Astrocyte (in vitro differentiated cells and primary cell): ENCODE measurements around the gene EXD3. TPM values are rescaled to one million over a fixed set of nuclear protein-coding genes. Genes with fewer than 3 reads are reported as not detected.

Experiments
- DNase-seq: peaks from one replicate; pipeline ENCODE4 v3.0.0-alpha.2; 2010; ENCODE audit warnings: low read depth
- FAIRE-seq: peaks from 2 replicates; lab custom pipeline; 2011; peaks lifted over from hg19 to GRCh38; lab: Jason Lieb, UNC
- H2AFZ ChIP-seq: 2 replicates; pipeline ENCODE4 v1.6.0; 2012; ENCODE audit warnings: low read depth, low read length, inconsistent platforms
- H3K27ac ChIP-seq: 2 replicates; pipeline ENCODE4 v1.5.1; 2011; ENCODE audit warnings: low read depth, low read length, inconsistent platforms
- H3K27me3 ChIP-seq: 2 replicates; pipeline ENCODE4 v1.6.0; 2011; ENCODE audit warnings: low read length, inconsistent platforms; ENCODE audit not compliant: insufficient read depth
- H3K36me3 ChIP-seq: 2 replicates; pipeline ENCODE4 v1.5.1; 2011; ENCODE audit warnings: low read length, inconsistent platforms; ENCODE audit not compliant: insufficient read depth
- H3K4me1 ChIP-seq: 2 replicates; pipeline ENCODE4 v1.5.1; 2011; ENCODE audit warnings: low read length, inconsistent platforms; ENCODE audit not compliant: insufficient read depth
- H3K4me2 ChIP-seq: 2 replicates; pipeline ENCODE4 v1.6.0; 2012; ENCODE audit warnings: low read length, inconsistent platforms
- H3K4me3 ChIP-seq: 2 replicates; pipeline ENCODE4 v1.5.1; 2011; ENCODE audit warnings: low read depth, mild to moderate bottlenecking, low read length, inconsistent platforms; ENCODE audit not compliant: insufficient read depth
- H3K79me2 ChIP-seq: 2 replicates; pipeline ENCODE4 v1.6.0; 2012; ENCODE audit warnings: mild to moderate bottlenecking, low read length, inconsistent platforms; ENCODE audit not compliant: insufficient read depth
- H3K9ac ChIP-seq: 2 replicates; pipeline ENCODE4 v1.6.0; 2012; ENCODE audit warnings: mild to moderate bottlenecking, low read length, inconsistent platforms
- H3K9me3 ChIP-seq: 2 replicates; pipeline ENCODE4 v1.5.1; 2012; ENCODE audit warnings: low read depth, mild to moderate bottlenecking, low read length, inconsistent platforms; ENCODE audit not compliant: insufficient read depth
- H4K20me1 ChIP-seq: 2 replicates; pipeline ENCODE4 v1.6.0; 2012; ENCODE audit warnings: low read length, inconsistent platforms; ENCODE audit not compliant: insufficient read depth
- H3K27ac Mint-ChIP-seq: one replicate; pipeline ENCODE4 v1.8.0; 2021; ENCODE audit warnings: mild to moderate bottlenecking, mixed read lengths; ENCODE audit not compliant: unreplicated experiment
- H3K27me3 Mint-ChIP-seq: one replicate; pipeline ENCODE4 v1.8.0; 2021; ENCODE audit warnings: low read depth, mixed read lengths; ENCODE audit not compliant: unreplicated experiment
- H3K36me3 Mint-ChIP-seq: one replicate; pipeline ENCODE4 v1.8.0; 2021; ENCODE audit warnings: low read depth, mixed read lengths; ENCODE audit not compliant: unreplicated experiment
- H3K4me1 Mint-ChIP-seq: one replicate; pipeline ENCODE4 v1.8.0; 2021; ENCODE audit warnings: low read depth, mixed read lengths; ENCODE audit not compliant: unreplicated experiment
- H3K4me3 Mint-ChIP-seq: one replicate; pipeline ENCODE4 v1.8.0; 2021; ENCODE audit warnings: mild to moderate bottlenecking, moderate library complexity, mixed read lengths; ENCODE audit not compliant: unreplicated experiment
- H3K9me3 Mint-ChIP-seq: one replicate; pipeline ENCODE4 v1.8.0; 2021; ENCODE audit warnings: mild to moderate bottlenecking, mixed read lengths; ENCODE audit not compliant: unreplicated experiment
- EZH2 ChIP-seq: IDR thresholded peaks from 2 replicates; pipeline ENCODE4 v1.6.1; 2012; ENCODE audit warnings: mild to moderate bottlenecking, low read length, inconsistent platforms; ENCODE audit not compliant: insufficient read depth
- total RNA-seq: library from RNA; stranded (reverse); gene quantifications from 2 replicates; pipeline ENCODE4 v1.2.1, GENCODE V29; 2021
- TF ChIP-seq, protein P1 (sequence below): IDR thresholded peaks from 2 replicates; pipeline ENCODE4 v1.5.1; 2011; ENCODE audit warnings: low read depth, mild to moderate bottlenecking, inconsistent platforms, low read length, moderate library complexity; ENCODE audit not compliant: insufficient read depth

The EXD3 gene
- total RNA-seq, 1 donor from 2014 or later: 8.5 TPM

DNA sequence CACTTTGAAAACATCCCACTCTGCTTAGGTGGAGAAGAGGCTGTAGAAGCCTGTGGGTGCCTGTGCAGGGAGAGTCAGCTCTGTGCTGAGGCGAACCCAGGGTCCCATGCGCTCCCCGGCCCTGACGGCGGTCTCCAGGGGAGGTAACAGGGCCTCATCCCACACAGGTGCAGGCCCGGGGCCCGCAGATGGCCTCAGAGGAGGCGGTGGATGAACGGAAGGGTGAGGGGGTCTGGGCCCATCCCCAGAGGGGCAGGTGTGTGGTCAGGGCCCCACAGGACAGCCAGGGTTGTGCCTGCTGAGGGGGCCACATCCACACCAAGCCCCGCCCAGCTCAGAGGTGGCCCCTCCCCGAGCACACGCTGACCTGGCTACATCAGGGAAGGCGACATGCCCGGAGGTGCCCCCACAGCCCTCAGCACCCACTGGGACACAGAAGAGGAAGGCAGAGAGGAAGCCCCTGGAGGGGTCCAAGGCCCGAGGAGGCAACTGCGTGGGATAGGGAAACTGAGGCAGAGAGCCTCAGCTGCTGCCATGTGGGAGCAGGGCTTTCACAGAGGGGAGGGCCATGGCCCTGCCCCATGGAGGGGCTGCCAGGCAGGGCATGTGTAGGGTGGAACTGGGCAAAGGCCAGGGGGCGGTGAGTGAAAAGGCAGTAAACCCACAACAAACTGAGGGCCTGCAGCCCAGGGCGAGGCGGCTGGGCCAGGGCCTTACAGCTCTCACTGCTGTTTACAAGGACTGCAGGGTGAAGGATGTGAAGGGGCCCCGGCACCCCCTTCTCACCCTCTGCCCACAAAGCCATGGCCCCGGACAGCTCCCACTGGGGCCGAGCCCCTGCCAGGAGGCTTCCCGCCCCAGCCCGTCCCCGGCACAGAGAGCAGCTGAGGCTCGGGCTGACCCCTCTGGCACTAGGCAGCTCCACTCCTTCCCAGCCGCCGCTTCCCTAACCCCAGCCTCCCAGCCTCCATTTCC is 29.5 kb downstream of the EXD3 start:
- no peaks in the 10 kb centered on the region for H3K4me1 Mint-ChIP-seq
- H3K36me3 ChIP-seq: no peaks in the 10 kb centered on the region

DNA sequence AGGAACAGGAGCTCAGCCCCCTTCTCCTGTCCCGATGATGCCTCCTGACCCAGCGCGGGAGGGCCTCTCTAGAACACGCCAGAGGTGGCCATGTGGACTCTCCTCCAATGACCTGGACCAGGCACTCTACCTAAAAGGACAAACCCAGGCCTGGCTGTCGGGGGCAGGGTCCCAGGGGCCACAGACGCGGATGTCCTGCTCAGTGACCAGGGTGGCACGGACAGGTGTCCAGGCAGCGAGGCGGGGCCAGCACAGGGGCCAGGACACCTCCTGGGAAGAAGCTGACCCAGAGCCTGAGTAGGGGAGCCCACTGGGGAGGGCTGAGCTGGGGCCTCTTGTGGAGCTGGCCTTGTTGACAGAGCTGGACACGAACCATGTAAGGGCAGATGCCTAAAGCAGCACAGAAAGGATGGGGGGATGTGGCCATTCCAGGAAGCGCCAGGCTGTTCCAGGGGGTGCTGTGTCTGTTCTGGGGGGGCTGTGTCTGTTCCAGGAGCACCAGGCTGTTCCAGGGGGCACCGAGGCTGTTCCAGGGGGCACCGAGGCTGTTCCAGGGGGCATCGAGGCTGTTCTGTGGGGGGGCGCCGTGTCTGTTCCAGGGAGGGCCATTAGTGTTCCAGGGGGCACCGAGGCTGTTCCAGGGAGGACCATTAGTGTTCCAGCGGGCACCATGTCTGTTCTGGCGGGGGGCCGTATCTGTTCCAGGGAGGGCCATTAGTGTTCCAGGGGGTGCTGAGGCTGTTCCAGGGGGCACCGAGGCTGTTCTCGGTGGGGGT is 30.5 kb downstream of the EXD3 start:
- H3K36me3 ChIP-seq: no peaks in the 10 kb centered on the region
- H4K20me1 ChIP-seq: peaks cover 7% of the 10 kb centered on the region
- peaks cover 2% of the 10 kb centered on the region for H3K9me3 Mint-ChIP-seq
- no peak overlapping the region for H3K27ac Mint-ChIP-seq
- no peak overlapping the region for H3K9ac ChIP-seq
- no peak overlapping the region for H3K4me3 Mint-ChIP-seq
- FAIRE-seq (no peak), DNase-seq (no peak)
- H3K27ac ChIP-seq: no peak overlapping the region
- no peaks in the 10 kb centered on the region for H3K27me3 ChIP-seq
- no peaks in the 10 kb centered on the region for H3K9me3 ChIP-seq
- no peaks in the 10 kb centered on the region for H3K79me2 ChIP-seq
- H2AFZ ChIP-seq: no peak overlapping the region
- no peaks in the 10 kb centered on the region for H3K27me3 Mint-ChIP-seq
- TF ChIP-seq EZH2: no peak
- TF ChIP-seq, protein P1, sequence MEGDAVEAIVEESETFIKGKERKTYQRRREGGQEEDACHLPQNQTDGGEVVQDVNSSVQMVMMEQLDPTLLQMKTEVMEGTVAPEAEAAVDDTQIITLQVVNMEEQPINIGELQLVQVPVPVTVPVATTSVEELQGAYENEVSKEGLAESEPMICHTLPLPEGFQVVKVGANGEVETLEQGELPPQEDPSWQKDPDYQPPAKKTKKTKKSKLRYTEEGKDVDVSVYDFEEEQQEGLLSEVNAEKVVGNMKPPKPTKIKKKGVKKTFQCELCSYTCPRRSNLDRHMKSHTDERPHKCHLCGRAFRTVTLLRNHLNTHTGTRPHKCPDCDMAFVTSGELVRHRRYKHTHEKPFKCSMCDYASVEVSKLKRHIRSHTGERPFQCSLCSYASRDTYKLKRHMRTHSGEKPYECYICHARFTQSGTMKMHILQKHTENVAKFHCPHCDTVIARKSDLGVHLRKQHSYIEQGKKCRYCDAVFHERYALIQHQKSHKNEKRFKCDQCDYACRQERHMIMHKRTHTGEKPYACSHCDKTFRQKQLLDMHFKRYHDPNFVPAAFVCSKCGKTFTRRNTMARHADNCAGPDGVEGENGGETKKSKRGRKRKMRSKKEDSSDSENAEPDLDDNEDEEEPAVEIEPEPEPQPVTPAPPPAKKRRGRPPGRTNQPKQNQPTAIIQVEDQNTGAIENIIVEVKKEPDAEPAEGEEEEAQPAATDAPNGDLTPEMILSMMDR: no peak
- no peak overlapping the region for H3K4me2 ChIP-seq
- no peak overlapping the region for H3K4me3 ChIP-seq
- H3K4me1 ChIP-seq: peaks cover 6% of the 10 kb centered on the region
- H3K4me1 Mint-ChIP-seq: no peaks in the 10 kb centered on the region
- H3K36me3 Mint-ChIP-seq: peaks cover 5% of the 10 kb centered on the region

More for the DNA sequence above, 29.5 kb downstream of the EXD3 start:
- no peak overlapping the region for H2AFZ ChIP-seq
- Mint-ChIP-seq H3K36me3 (peaks cover 9% of the 10 kb centered on the region), H3K27ac (no peak overlapping the region), H3K9me3 (peaks cover 4% of the 10 kb centered on the region), H3K27me3 (no peaks in the 10 kb centered on the region), H3K4me3 (no peak overlapping the region)
- FAIRE-seq (no peak), DNase-seq (no peak)
- H3K9me3 ChIP-seq: no peaks in the 10 kb centered on the region
- no peaks in the 10 kb centered on the region for H3K79me2 ChIP-seq
- H4K20me1 ChIP-seq: peaks cover 10% of the 10 kb centered on the region
- TF ChIP-seq, protein P1: no peak
- TF ChIP-seq EZH2: no peak
- H3K27me3 ChIP-seq: no peaks in the 10 kb centered on the region
- no peak overlapping the region for H3K4me2 ChIP-seq
- H3K4me1 ChIP-seq: peaks cover 6% of the 10 kb centered on the region
- no peak overlapping the region for H3K4me3 ChIP-seq
- no peak overlapping the region for H3K9ac ChIP-seq
- H3K27ac ChIP-seq: no peak overlapping the region
